ENCODE data around the gene ASXL1.

The ASXL1 gene

GRCh38 chr20:32362901-32363364 is 4.8 kb downstream of the ASXL1 start:
- no peak for ATAC-seq
- TF ChIP-seq ZNF565 (CRISPR knock-in tag; conservative IDR thresholded peaks at IDR 0.05; ENCODE audit: low read depth) (no peak), CSDC2 (CRISPR knock-in tag; IDR thresholded peaks at IDR 0.05) (no peak), BACH2 (CRISPR knock-in tag; IDR thresholded peaks at IDR 0.05; ENCODE audit: borderline replicate concordance) (no peak), SNAI2 (CRISPR knock-in tag; IDR thresholded peaks at IDR 0.05) (no peak), ISL1 (CRISPR knock-in tag; IDR thresholded peaks at IDR 0.05) (no peak), PPARA (CRISPR knock-in tag; IDR thresholded peaks at IDR 0.05; ENCODE audit: borderline replicate concordance) (no peak), ZNF8 (CRISPR knock-in tag; IDR thresholded peaks at IDR 0.05) (no peak), CSRNP3 (CRISPR knock-in tag; IDR thresholded peaks at IDR 0.05) (no peak), ZFP30 (CRISPR knock-in tag; IDR thresholded peaks at IDR 0.05) (no peak), CREB5 (CRISPR knock-in tag; IDR thresholded peaks at IDR 0.05; ENCODE audit: low read depth) (no peak), OSR1 (CRISPR knock-in tag; IDR thresholded peaks at IDR 0.05) (no peak), ZNF70 (CRISPR knock-in tag; IDR thresholded peaks at IDR 0.05) (no peak), ESRRG (CRISPR knock-in tag; IDR thresholded peaks at IDR 0.05) (no peak), ZFP3 (CRISPR knock-in tag; IDR thresholded peaks at IDR 0.05) (no peak), ARNTL (CRISPR knock-in tag; IDR thresholded peaks at IDR 0.05; ENCODE audit: borderline replicate concordance, low read depth) (no peak), PATZ1 (CRISPR knock-in tag; IDR thresholded peaks at IDR 0.05; ENCODE audit: borderline replicate concordance) (no peak), TSHZ2 (CRISPR knock-in tag; IDR thresholded peaks at IDR 0.05) (no peak), POU6F1 (CRISPR knock-in tag; IDR thresholded peaks at IDR 0.05; ENCODE audit: borderline replicate concordance, low read depth) (no peak)

- TF ChIP-seq PPARA (CRISPR knock-in tag; IDR thresholded peaks at IDR 0.05; ENCODE audit: borderline replicate concordance) (no peak), ZFP3 (CRISPR knock-in tag; IDR thresholded peaks at IDR 0.05) (0 out of 2 replicates have a peak, but pooled peaks have one; percentile 36)
- ATAC-seq = no peak
These were observed 5.4 kb downstream of the ASXL1 start for GRCh38 chr20:32363492-32363891.

GRCh38 chr20:32364554-32365208 is 6.5 kb downstream of the ASXL1 start:
- no peak for ATAC-seq
- TF ChIP-seq ARNTL (CRISPR knock-in tag; IDR thresholded peaks at IDR 0.05; ENCODE audit: borderline replicate concordance, low read depth) (no peak), ZC3H10 (CRISPR knock-in tag; IDR thresholded peaks at IDR 0.05) (no peak), BACH2 (CRISPR knock-in tag; IDR thresholded peaks at IDR 0.05; ENCODE audit: borderline replicate concordance) (no peak), ZFP30 (CRISPR knock-in tag; IDR thresholded peaks at IDR 0.05) (no peak), ISL1 (CRISPR knock-in tag; IDR thresholded peaks at IDR 0.05) (no peak), CREB5 (CRISPR knock-in tag; IDR thresholded peaks at IDR 0.05; ENCODE audit: low read depth) (no peak), ESRRG (CRISPR knock-in tag; IDR thresholded peaks at IDR 0.05) (no peak), ZNF565 (CRISPR knock-in tag; conservative IDR thresholded peaks at IDR 0.05; ENCODE audit: low read depth) (no peak), RARB (CRISPR knock-in tag; IDR thresholded peaks at IDR 0.05) (no peak), SNAI2 (CRISPR knock-in tag; IDR thresholded peaks at IDR 0.05) (no peak), PPARA (CRISPR knock-in tag; IDR thresholded peaks at IDR 0.05; ENCODE audit: borderline replicate concordance) (no peak), ZFP3 (CRISPR knock-in tag; IDR thresholded peaks at IDR 0.05) (no peak), OSR1 (CRISPR knock-in tag; IDR thresholded peaks at IDR 0.05) (no peak), PATZ1 (CRISPR knock-in tag; IDR thresholded peaks at IDR 0.05; ENCODE audit: borderline replicate concordance) (no peak), GLIS3 (CRISPR knock-in tag; IDR thresholded peaks at IDR 0.05) (no peak), CSRNP3 (CRISPR knock-in tag; IDR thresholded peaks at IDR 0.05) (no peak)
